Measurements from ENCODE around the gene TTC17.
"Not testable (repeated sequence)": the region's sequence is repeated elsewhere in the genome, so short reads cannot be mapped to it uniquely, and the experiment has no call there.

TTC17 gene

GRCh38 chr11:43462359-43462758 is 103.6 kb downstream of the TTC17 start:
- no peak for DNase-seq

- DNase-seq, result no peak
Measured at GRCh38 chr11:43467958-43468357, 109.2 kb downstream of the TTC17 start.

- DNase-seq, result not testable (repeated sequence)
Measured at GRCh38 chr11:43477491-43477890, 118.8 kb downstream of the TTC17 start.

- DNase-seq, result no peak
Measured at GRCh38 chr11:43486141-43486540, 127.4 kb downstream of the TTC17 start.

GRCh38 chr11:43489869-43490465 is 131.2 kb downstream of the TTC17 start:
- no peak for DNase-seq

- DNase-seq, result no peak
Measured at GRCh38 chr11:43492701-43493100, 134.0 kb downstream of the TTC17 start.

- DNase-seq, result no peak
Measured at GRCh38 chr11:43493431-43493830, 134.7 kb downstream of the TTC17 start.

GRCh38 chr11:43497144-43497543 is 138.4 kb downstream of the TTC17 start:
- no peak for DNase-seq

- no peak for DNase-seq
Measured at GRCh38 chr11:43498561-43498960, 139.8 kb downstream of the TTC17 start.

GRCh38 chr11:43503417-43503816 is 144.7 kb downstream of the TTC17 start:
- DNase-seq, result no peak

GRCh38 chr11:43504316-43504950 is 145.7 kb downstream of the TTC17 start:
- DNase-seq, result no peak

GRCh38 chr11:43505171-43505570 is 146.5 kb downstream of the TTC17 start:
- no peak for DNase-seq

- no peak for DNase-seq
Measured at GRCh38 chr11:43507171-43507570, 148.5 kb downstream of the TTC17 start.

GRCh38 chr11:43508511-43508918 is 149.8 kb downstream of the TTC17 start:
- peak; percentile 14 for DNase-seq

GRCh38 chr11:43511959-43512358 is 153.2 kb downstream of the TTC17 start:
- DNase-seq, result no peak

GRCh38 chr11:43515090-43515489 is 156.4 kb downstream of the TTC17 start:
- no peak for DNase-seq

GRCh38 chr11:43516316-43516850 is 157.7 kb downstream of the TTC17 start:
- no peak for DNase-seq

GRCh38 chr11:43517518-43517917 is 158.8 kb downstream of the TTC17 start:
- no peak for DNase-seq

- DNase-seq, result no peak
Measured at GRCh38 chr11:43518408-43519160, 159.9 kb downstream of the TTC17 start.

- DNase-seq, result no peak
Measured at GRCh38 chr11:43521471-43521870, 162.8 kb downstream of the TTC17 start.

GRCh38 chr11:43523632-43524031 is 164.9 kb downstream of the TTC17 start:
- DNase-seq, result no peak

GRCh38 chr11:43532041-43532440 is 173.3 kb downstream of the TTC17 start:
- no peak for DNase-seq

- no peak for DNase-seq
Measured at GRCh38 chr11:43537833-43538615, 179.3 kb downstream of the TTC17 start.

Measured in NK-92 treated with Interleukin-12 subunit alpha and Interleukin-12 subunit beta, amount 100 ng/mL, for 24 hours (cell line).